GM18502 (cell line): ENCODE measurements around the gene RPTN.

Experiments used
- ATAC-seq: cut with Tn5 transposase; IDR thresholded peaks from one replicate; pipeline ENCODE4 v1.9.1; 2021; ENCODE audit warnings: mild to moderate bottlenecking; ENCODE audit not compliant: unreplicated experiment, poor library complexity

The RPTN gene

GRCh38 chr1:152112101-152112884, 46.7 kb downstream of the RPTN start:
- ATAC-seq, result no peak

GRCh38 chr1:152111515-152111968, 47.5 kb downstream of the RPTN start:
- ATAC-seq, result no peak

- no peak for ATAC-seq
Measured at GRCh38 chr1:152110860-152111514, 48.0 kb downstream of the RPTN start.

- no peak for ATAC-seq
Measured at GRCh38 chr1:152110365-152110859, 48.6 kb downstream of the RPTN start.

- ATAC-seq, result no peak
Measured at GRCh38 chr1:152109998-152110294, 49.1 kb downstream of the RPTN start.

- ATAC-seq, result no peak
Measured at GRCh38 chr1:152109231-152109997, 49.6 kb downstream of the RPTN start.

- ATAC-seq, result no peak
Measured at GRCh38 chr1:152108882-152109222, 50.2 kb downstream of the RPTN start.

- ATAC-seq, result no peak
Measured at GRCh38 chr1:152107984-152108881, 50.8 kb downstream of the RPTN start.

GRCh38 chr1:152107031-152107983, 51.7 kb downstream of the RPTN start:
- no peak for ATAC-seq

GRCh38 chr1:152104854-152105253, 54.2 kb downstream of the RPTN start:
- no peak for ATAC-seq
